HEK293 (cell line): ENCODE data around the gene CASKIN2.

Experiments
- CTCF ChIA-PET: fragments of 350-600 bp; formaldehyde crosslinking; extraction: SDS; loops from one replicate; lab custom pipeline; 2021; ENCODE audit warnings: antibody characterized with exemption; lab: Yijun Ruan, JAX
- POLR2A ChIA-PET: fragments of 300-600 bp; formaldehyde crosslinking; extraction: SDS; loops from one replicate; lab custom pipeline; 2020; ENCODE audit warnings: antibody characterized with exemption, inconsistent platforms; lab: Yijun Ruan, JAX
- H3K27ac ChIP-seq: fragments of 200-500 bp; sonication (Bioruptor generic); 2 replicates; pipeline ENCODE4 v1.5.1; 2014; ENCODE audit warnings: low read depth, low read length, control low read depth, inconsistent platforms; ENCODE audit errors: extremely low read depth
- H3K36me3 ChIP-seq, 2 experiments: fragments of 200-500 bp in 1 of 2; sonication (Bioruptor generic) in 1 of 2; 1 replicate in 1 of 2; 2 replicates in 1 of 2; pipeline ENCODE4 v1.5.1; 2014 to 2017; ENCODE audit warnings: inconsistent platforms in 2 of 2, low read length in 2 of 2; ENCODE audit not compliant: control insufficient read depth in 2 of 2, insufficient read depth in 1 of 2
- H3K4me1 ChIP-seq: fragments of 200-500 bp; sonication (Bioruptor generic); 2 replicates; pipeline ENCODE4 v1.5.1; 2014; ENCODE audit warnings: mild to moderate bottlenecking, low read length, inconsistent platforms; ENCODE audit not compliant: control insufficient read depth, insufficient read depth
- H3K4me3 ChIP-seq: 2 replicates; pipeline ENCODE4 v1.5.1; 2011; ENCODE audit warnings: low read depth, mild to moderate bottlenecking, control low read depth, low read length, moderate library complexity
- H3K9me3 ChIP-seq: fragments of 200-500 bp; sonication (Bioruptor generic); 2 replicates; pipeline ENCODE4 v1.5.1; 2014; ENCODE audit warnings: low read depth, low read length, inconsistent platforms; ENCODE audit not compliant: control insufficient read depth, insufficient read depth
- HOXA7 ChIP-seq: sonication (generic); formaldehyde crosslinking; IDR thresholded peaks from 2 replicates; pipeline ENCODE4 v1.8.1; 2022; ENCODE audit warnings: missing genetic modification reagents, borderline replicate concordance
- KLF1 ChIP-seq: fragments of 450-650 bp; formaldehyde crosslinking; IDR thresholded peaks from 2 replicates; pipeline ENCODE4 v1.5.1; 2016; ENCODE audit warnings: missing biosample characterization, missing genetic modification characterization
- MEIS1 ChIP-seq: sonication (generic); formaldehyde crosslinking; IDR thresholded peaks from 2 replicates; pipeline ENCODE4 v1.8.1; 2022; ENCODE audit warnings: missing genetic modification reagents, mild to moderate bottlenecking, borderline replicate concordance
- OVOL3 ChIP-seq: fragments of 450-650 bp; formaldehyde crosslinking; IDR thresholded peaks from 2 replicates; pipeline ENCODE4 v1.5.1; 2016; ENCODE audit warnings: missing biosample characterization, missing genetic modification characterization
- SALL2 ChIP-seq: fragments of 450-650 bp; formaldehyde crosslinking; IDR thresholded peaks from 2 replicates; pipeline ENCODE4 v1.5.0; 2017; ENCODE audit warnings: missing biosample characterization, mild to moderate bottlenecking, missing genetic modification characterization, borderline replicate concordance
- SCRT1 ChIP-seq: fragments of 450-650 bp; formaldehyde crosslinking; IDR thresholded peaks from 2 replicates; pipeline ENCODE4 v1.5.1; 2016; ENCODE audit warnings: missing biosample characterization, missing genetic modification characterization, borderline replicate concordance
- SCRT2 ChIP-seq: fragments of 450-650 bp; formaldehyde crosslinking; IDR thresholded peaks from 2 replicates; pipeline ENCODE4 v1.5.1; 2016; ENCODE audit warnings: missing biosample characterization, missing genetic modification characterization
- TRIM28 ChIP-seq: IDR thresholded peaks from 2 replicates; pipeline ENCODE4 v1.6.1; 2011; ENCODE audit warnings: low read length, control low read depth, borderline replicate concordance
- ZBTB7A ChIP-seq: fragments of 450-650 bp; formaldehyde crosslinking; IDR thresholded peaks from 2 replicates; pipeline ENCODE4 v1.5.1; 2016; ENCODE audit warnings: low read depth, missing biosample characterization, missing genetic modification characterization
- ZBTB8A ChIP-seq: fragments of 450-650 bp; formaldehyde crosslinking; IDR thresholded peaks from 2 replicates; pipeline ENCODE4 v1.5.1; 2016; ENCODE audit warnings: missing biosample characterization, missing genetic modification characterization
- ZNF146 ChIP-seq: fragments of 450-650 bp; formaldehyde crosslinking; IDR thresholded peaks from 2 replicates; pipeline ENCODE4 v1.5.1; 2016; ENCODE audit warnings: missing biosample characterization, missing genetic modification characterization
- ZNF184 ChIP-seq: fragments of 450-650 bp; IDR thresholded peaks from 2 replicates; pipeline ENCODE4 v1.5.1; 2018; ENCODE audit warnings: missing biosample characterization, mild to moderate bottlenecking, missing genetic modification characterization
- ZNF223 ChIP-seq: fragments of 450-650 bp; formaldehyde crosslinking; IDR thresholded peaks from 2 replicates; pipeline ENCODE4 v1.5.1; 2016; ENCODE audit warnings: missing biosample characterization, missing genetic modification characterization
- ZNF23 ChIP-seq: fragments of 450-650 bp; formaldehyde crosslinking; IDR thresholded peaks from 2 replicates; pipeline ENCODE4 v1.5.1; 2016; ENCODE audit warnings: missing biosample characterization, missing genetic modification characterization, borderline replicate concordance
- ZNF394 ChIP-seq: fragments of 450-650 bp; formaldehyde crosslinking; IDR thresholded peaks from 2 replicates; pipeline ENCODE4 v1.5.1; 2016; ENCODE audit warnings: missing biosample characterization, missing genetic modification characterization, mild to moderate bottlenecking, moderate library complexity, borderline replicate concordance
- ZNF416 ChIP-seq: fragments of 450-650 bp; formaldehyde crosslinking; IDR thresholded peaks from 2 replicates; pipeline ENCODE4 v1.5.1; 2016; ENCODE audit warnings: missing biosample characterization, missing genetic modification characterization
- ZNF426 ChIP-seq: fragments of 450-650 bp; formaldehyde crosslinking; IDR thresholded peaks from 2 replicates; pipeline ENCODE4 v1.5.1; 2017; ENCODE audit warnings: missing biosample characterization, missing genetic modification characterization, mild to moderate bottlenecking, inconsistent platforms, moderate library complexity
- ZNF48 ChIP-seq: fragments of 450-650 bp; formaldehyde crosslinking; IDR thresholded peaks from 2 replicates; pipeline ENCODE4 v1.5.1; 2016; ENCODE audit warnings: missing biosample characterization, missing genetic modification characterization
- ZNF514 ChIP-seq: fragments of 450-650 bp; formaldehyde crosslinking; IDR thresholded peaks from 2 replicates; pipeline ENCODE4 v1.5.1; 2016; ENCODE audit warnings: missing biosample characterization, missing genetic modification characterization
- ZNF544 ChIP-seq: fragments of 450-650 bp; formaldehyde crosslinking; IDR thresholded peaks from 2 replicates; pipeline ENCODE4 v1.5.0; 2017; ENCODE audit warnings: missing biosample characterization, missing genetic modification characterization
- ZNF560 ChIP-seq: fragments of 450-650 bp; formaldehyde crosslinking; IDR thresholded peaks from 2 replicates; pipeline ENCODE4 v1.5.1; 2017; ENCODE audit warnings: missing biosample characterization, missing genetic modification characterization, borderline replicate concordance
- ZNF658 ChIP-seq: fragments of 450-650 bp; formaldehyde crosslinking; IDR thresholded peaks from 2 replicates; pipeline ENCODE4; 2016; ENCODE audit warnings: missing biosample characterization, missing genetic modification characterization
- ZNF660 ChIP-seq: fragments of 450-650 bp; IDR thresholded peaks from 2 replicates; pipeline ENCODE4 v1.5.1; 2018; ENCODE audit warnings: missing biosample characterization, mild to moderate bottlenecking, missing genetic modification characterization
- ZNF677 ChIP-seq: fragments of 450-650 bp; IDR thresholded peaks from 2 replicates; pipeline ENCODE4 v1.5.0; 2018; ENCODE audit warnings: missing biosample characterization, mild to moderate bottlenecking, missing genetic modification characterization, moderate library complexity
- ZNF701 ChIP-seq: fragments of 450-650 bp; formaldehyde crosslinking; IDR thresholded peaks from 2 replicates; pipeline ENCODE4 v1.5.1; 2016; ENCODE audit warnings: missing biosample characterization, missing genetic modification characterization
- ZSCAN16 ChIP-seq: fragments of 450-650 bp; formaldehyde crosslinking; IDR thresholded peaks from 2 replicates; pipeline ENCODE4 v1.5.1; 2016; ENCODE audit warnings: missing biosample characterization, missing genetic modification characterization
- TF ChIP-seq, protein P1 (sequence below): fragments of 450-650 bp; formaldehyde crosslinking; IDR thresholded peaks from 2 replicates; pipeline ENCODE4 v1.5.1; 2016; ENCODE audit warnings: missing biosample characterization, missing genetic modification characterization
- TF ChIP-seq, protein P2 (sequence below): fragments of 450-650 bp; formaldehyde crosslinking; IDR thresholded peaks from 2 replicates; pipeline ENCODE4 v1.5.1; 2016; ENCODE audit warnings: missing biosample characterization, missing genetic modification characterization
- TF ChIP-seq, protein P3 (sequence below): fragments of 450-650 bp; formaldehyde crosslinking; IDR thresholded peaks from 2 replicates; pipeline ENCODE4 v1.5.1; 2017; ENCODE audit warnings: missing biosample characterization, missing genetic modification characterization
- TF ChIP-seq, protein P4 (sequence below): fragments of 450-650 bp; formaldehyde crosslinking; IDR thresholded peaks from 2 replicates; pipeline ENCODE4 v1.5.1; 2016; ENCODE audit warnings: missing biosample characterization, missing genetic modification characterization
- TF ChIP-seq, protein P5 (sequence below): fragments of 450-650 bp; formaldehyde crosslinking; IDR thresholded peaks from 2 replicates; pipeline ENCODE4 v1.5.1; 2016; ENCODE audit warnings: missing biosample characterization, missing genetic modification characterization

CASKIN2 gene

DNA sequence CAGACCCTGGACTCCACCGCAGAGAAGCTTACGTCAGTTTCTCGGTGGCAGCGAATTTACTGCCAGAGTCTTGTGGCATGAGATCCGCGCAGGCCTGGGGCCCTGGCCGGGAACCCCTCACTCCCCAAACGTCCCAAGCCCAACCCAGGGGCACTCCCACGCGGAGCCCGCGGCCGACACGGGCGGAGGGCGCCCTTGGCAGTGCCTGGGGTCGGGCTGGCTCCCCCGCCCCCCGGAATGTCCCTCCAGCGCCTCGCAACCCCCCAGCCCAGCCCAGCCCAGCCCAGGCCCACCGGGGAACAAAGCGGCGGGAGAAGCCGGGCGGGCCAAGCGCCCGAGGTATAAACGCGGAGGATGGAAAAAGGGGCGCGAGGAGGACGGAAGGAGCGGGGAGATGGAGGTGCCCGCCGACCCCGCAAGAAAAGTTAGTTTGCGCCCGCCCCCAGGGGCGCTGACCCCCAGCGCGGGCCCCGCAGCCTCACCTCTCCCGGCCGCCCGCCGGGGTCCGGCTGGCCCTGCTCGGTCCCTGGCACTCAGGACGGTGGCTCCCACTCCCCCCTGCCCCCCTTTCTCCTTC lies 330 bp downstream of the CASKIN2 start:
- Histone ChIP-seq H3K4me3 (peak overlapping the region; percentile 87), H3K9me3 (no peaks in the 10 kb centered on the region), H3K27ac (peak overlapping the region; percentile 71; the same call in 1 of the 2 replicates), H3K4me1 (no peaks in the 10 kb centered on the region), H3K36me3 (peaks cover 14 to 48% of the 10 kb centered on the region in 2 experiments; a peak in 2 of 3 replicates)
- ChIA-PET POLR2A (interaction anchor here (1.0 kb wide), 1 partner anchor 10 kb away, joined by 6 read pairs; the partner anchor contains the start of gene LLGL2), CTCF (interaction anchor here (0.6 kb wide), 1 partner anchor 12 kb away, joined by 3 read pairs; no protein-coding TSS in a partner anchor)
- peak; percentile 46; the same call in 1 of the 2 replicates for TF ChIP-seq SCRT2
- TF ChIP-seq MEIS1 (CRISPR knock-in tag): no peak
- no peak for TF ChIP-seq SCRT1 (tag by site-specific recombination)
- no peak for TF ChIP-seq ZNF394 (tag by site-specific recombination)
- TF ChIP-seq, protein P1, sequence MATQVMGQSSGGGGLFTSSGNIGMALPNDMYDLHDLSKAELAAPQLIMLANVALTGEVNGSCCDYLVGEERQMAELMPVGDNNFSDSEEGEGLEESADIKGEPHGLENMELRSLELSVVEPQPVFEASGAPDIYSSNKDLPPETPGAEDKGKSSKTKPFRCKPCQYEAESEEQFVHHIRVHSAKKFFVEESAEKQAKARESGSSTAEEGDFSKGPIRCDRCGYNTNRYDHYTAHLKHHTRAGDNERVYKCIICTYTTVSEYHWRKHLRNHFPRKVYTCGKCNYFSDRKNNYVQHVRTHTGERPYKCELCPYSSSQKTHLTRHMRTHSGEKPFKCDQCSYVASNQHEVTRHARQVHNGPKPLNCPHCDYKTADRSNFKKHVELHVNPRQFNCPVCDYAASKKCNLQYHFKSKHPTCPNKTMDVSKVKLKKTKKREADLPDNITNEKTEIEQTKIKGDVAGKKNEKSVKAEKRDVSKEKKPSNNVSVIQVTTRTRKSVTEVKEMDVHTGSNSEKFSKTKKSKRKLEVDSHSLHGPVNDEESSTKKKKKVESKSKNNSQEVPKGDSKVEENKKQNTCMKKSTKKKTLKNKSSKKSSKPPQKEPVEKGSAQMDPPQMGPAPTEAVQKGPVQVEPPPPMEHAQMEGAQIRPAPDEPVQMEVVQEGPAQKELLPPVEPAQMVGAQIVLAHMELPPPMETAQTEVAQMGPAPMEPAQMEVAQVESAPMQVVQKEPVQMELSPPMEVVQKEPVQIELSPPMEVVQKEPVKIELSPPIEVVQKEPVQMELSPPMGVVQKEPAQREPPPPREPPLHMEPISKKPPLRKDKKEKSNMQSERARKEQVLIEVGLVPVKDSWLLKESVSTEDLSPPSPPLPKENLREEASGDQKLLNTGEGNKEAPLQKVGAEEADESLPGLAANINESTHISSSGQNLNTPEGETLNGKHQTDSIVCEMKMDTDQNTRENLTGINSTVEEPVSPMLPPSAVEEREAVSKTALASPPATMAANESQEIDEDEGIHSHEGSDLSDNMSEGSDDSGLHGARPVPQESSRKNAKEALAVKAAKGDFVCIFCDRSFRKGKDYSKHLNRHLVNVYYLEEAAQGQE (tag by site-specific recombination): no peak
- TF ChIP-seq, protein P2, sequence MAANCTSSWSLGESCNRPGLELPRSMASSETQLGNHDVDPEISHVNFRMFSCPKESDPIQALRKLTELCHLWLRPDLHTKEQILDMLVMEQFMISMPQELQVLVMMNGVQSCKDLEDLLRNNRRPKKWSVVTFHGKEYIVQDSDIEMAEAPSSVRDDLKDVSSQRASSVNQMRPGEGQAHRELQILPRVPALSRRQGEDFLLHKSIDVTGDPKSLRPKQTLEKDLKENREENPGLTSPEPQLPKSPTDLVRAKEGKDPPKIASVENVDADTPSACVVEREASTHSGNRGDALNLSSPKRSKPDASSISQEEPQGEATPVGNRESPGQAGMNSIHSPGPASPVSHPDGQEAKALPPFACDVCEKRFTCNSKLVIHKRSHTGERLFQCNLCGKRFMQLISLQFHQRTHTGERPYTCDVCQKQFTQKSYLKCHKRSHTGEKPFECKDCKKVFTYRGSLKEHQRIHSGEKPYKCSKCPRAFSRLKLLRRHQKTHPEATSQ (tag by site-specific recombination): no peak
- TF ChIP-seq, protein P3, sequence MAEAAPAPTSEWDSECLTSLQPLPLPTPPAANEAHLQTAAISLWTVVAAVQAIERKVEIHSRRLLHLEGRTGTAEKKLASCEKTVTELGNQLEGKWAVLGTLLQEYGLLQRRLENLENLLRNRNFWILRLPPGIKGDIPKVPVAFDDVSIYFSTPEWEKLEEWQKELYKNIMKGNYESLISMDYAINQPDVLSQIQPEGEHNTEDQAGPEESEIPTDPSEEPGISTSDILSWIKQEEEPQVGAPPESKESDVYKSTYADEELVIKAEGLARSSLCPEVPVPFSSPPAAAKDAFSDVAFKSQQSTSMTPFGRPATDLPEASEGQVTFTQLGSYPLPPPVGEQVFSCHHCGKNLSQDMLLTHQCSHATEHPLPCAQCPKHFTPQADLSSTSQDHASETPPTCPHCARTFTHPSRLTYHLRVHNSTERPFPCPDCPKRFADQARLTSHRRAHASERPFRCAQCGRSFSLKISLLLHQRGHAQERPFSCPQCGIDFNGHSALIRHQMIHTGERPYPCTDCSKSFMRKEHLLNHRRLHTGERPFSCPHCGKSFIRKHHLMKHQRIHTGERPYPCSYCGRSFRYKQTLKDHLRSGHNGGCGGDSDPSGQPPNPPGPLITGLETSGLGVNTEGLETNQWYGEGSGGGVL: peak; percentile 64
- TF ChIP-seq ZNF146 (tag by site-specific recombination): no peak
- TF ChIP-seq OVOL3: no peak
- no peak for TF ChIP-seq ZNF416 (tag by site-specific recombination)
- no peak for TF ChIP-seq SALL2 (tag by site-specific recombination)
- TF ChIP-seq ZNF48 (tag by site-specific recombination): no peak
- TF ChIP-seq ZNF560: no peak
- no peak for TF ChIP-seq ZNF544
- no peak for TF ChIP-seq ZNF660 (tag by site-specific recombination)
- no peak for TF ChIP-seq ZNF23 (tag by site-specific recombination)
- no peak for TF ChIP-seq ZBTB7A (tag by site-specific recombination)
- TF ChIP-seq, protein P4, sequence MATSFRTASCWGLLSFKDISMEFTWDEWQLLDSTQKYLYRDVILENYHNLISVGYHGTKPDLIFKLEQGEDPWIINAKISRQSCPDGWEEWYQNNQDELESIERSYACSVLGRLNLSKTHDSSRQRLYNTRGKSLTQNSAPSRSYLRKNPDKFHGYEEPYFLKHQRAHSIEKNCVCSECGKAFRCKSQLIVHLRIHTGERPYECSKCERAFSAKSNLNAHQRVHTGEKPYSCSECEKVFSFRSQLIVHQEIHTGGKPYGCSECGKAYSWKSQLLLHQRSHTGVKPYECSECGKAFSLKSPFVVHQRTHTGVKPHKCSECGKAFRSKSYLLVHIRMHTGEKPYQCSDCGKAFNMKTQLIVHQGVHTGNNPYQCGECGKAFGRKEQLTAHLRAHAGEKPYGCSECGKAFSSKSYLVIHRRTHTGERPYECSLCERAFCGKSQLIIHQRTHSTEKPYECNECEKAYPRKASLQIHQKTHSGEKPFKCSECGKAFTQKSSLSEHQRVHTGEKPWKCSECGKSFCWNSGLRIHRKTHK (tag by site-specific recombination): no peak
- TF ChIP-seq, protein P5, sequence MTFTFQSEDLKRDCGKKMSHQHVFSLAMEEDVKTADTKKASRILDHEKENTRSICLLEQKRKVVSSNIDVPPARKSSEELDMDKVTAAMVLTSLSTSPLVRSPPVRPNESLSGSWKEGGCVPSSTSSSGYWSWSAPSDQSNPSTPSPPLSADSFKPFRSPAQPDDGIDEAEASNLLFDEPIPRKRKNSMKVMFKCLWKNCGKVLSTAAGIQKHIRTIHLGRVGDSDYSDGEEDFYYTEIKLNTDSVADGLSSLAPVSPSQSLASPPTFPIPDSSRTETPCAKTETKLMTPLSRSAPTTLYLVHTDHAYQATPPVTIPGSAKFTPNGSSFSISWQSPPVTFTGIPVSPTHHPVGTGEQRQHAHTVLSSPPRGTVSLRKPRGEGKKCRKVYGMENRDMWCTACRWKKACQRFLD (tag by site-specific recombination): no peak
- no peak for TF ChIP-seq TRIM28
- no peak for TF ChIP-seq ZSCAN16 (tag by site-specific recombination)
- TF ChIP-seq KLF1 (tag by site-specific recombination): no peak
- no peak for TF ChIP-seq ZNF677 (tag by site-specific recombination)
- TF ChIP-seq ZNF223 (tag by site-specific recombination): no peak
- TF ChIP-seq ZNF514 (tag by site-specific recombination): no peak
- TF ChIP-seq ZNF701: no peak
- TF ChIP-seq ZNF184: no peak
- TF ChIP-seq ZBTB8A: peak; percentile 82
- no peak for TF ChIP-seq HOXA7 (CRISPR knock-in tag)
- no peak for TF ChIP-seq ZNF426 (tag by site-specific recombination)
- no peak for TF ChIP-seq ZNF658 (tag by site-specific recombination)
